NCI-H748 treated with DMSO at 0.1 percent for 48 hours (cell line): Measurements from ENCODE around the gene NTM.
A peak's percentile ranks its signal among the peaks of the same experiment; 100 is the strongest.

Experiments used
- DNase-seq: peaks from one replicate; lab custom pipeline; 2025; lab: John Stamatoyannopoulos, UW

The NTM gene

DNA sequence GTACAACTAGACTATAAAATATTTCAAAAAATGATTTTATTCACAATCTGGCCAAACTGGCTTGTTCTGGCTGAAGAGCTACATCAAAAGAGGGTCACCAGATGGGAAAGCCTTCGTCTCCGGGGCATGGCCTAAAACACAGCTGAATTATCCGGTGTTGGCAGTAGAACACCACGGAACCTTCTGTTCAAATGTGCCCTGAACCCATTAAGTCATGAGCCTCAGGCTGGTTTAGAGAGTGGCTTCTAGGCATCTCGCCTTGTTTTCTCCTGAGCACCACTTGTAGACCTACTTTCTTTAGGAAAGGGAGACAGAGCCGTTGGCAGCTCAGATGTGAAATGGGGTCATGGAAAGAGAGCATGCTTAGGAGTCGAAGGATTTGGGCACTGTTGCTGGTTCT is 890.2 kb downstream of the NTM start:
- DNase-seq, result no peak

DNA sequence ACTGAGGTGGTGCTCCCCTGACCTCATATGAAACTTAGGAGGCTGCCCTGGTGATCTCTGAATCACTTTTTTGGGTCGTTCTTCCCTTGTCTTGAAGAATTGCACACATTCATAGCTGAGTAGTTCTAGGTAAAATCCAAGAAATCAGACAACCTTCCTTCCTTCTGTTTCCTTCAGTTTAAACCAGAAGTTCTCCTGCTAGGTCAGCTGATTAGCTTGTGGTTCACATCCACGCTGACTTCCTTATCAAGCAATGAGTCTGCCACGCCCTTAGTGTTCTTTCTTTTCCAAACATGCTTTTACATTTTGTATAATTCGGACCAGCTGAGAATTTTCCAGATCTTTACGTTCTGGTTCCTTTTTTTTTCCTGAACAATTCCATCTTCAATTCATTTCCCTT is 892.8 kb downstream of the NTM start:
- DNase-seq, result no peak

DNA sequence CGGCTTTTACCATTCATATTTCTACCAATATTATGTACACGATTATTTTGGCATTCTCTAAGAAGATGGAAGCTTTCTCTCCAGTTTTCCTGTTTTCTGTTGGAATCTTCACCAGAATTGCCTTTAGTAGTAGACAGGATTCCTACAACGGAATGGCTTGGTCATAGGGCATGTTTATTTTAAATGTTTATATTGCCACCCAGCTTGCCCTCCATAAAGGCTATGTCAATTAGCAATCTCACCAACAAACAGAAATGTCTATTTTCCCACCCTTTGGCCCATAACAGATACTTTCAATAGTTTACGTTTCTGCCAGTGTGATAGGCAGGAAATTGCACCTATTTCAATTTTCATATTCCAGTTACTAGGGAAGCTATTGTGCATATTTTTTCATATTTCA is 893.5 kb downstream of the NTM start:
- DNase-seq, result no peak

DNA sequence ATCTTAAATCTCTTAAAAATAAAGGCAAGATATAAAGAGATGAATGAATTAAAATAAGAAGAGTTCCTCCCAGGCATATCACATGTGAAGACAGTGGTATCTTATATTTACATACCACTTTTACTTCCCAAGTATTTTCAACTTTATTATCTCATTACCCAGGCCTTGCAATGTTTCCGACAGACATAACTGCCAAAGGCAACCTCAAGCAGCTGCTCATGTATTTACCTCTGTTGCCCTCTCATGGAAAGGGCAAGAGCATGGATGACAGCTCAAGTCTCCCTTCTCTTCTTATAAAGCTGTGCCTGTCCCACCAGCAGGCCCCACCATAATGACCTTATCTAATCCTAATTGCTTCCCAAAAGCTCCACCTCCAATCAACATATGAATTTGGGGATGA is 894.2 kb downstream of the NTM start:
- no peak for DNase-seq

DNA sequence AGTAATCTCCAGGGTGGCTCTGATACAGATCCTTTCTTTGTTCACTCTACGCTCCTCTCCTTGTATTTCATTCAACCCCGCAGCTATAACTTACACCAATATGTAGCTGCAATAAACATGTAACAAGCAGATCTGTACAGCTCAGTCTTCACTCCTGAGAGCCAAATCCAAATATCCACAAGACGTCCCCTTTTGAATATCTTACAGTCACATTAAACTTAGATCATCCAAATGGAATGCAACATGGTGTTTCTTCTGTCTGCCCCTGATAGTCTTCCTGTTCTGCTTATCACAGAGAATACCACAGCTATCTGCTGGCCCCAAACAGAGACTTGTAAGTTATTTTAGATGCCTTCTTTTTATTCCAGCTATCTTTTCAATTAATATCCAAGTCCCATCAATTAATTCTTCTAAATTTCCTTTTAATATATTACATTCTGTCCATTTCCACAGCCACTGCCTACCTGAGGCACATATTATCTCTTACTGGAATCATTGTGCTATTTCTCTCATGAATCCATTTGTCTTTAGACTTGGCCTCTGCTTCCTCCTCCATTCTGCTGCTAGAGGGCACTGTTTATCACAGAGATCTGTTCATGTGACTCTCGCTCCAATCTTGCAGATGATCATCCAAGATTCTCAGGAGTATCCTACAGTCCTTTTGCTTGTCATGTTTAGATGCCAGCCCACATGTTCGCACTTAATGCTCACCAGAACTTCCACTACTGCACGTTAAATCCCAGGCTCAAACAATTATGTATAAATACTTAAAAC is 908.6 kb downstream of the NTM start:
- peak; percentile 35 for DNase-seq

DNA sequence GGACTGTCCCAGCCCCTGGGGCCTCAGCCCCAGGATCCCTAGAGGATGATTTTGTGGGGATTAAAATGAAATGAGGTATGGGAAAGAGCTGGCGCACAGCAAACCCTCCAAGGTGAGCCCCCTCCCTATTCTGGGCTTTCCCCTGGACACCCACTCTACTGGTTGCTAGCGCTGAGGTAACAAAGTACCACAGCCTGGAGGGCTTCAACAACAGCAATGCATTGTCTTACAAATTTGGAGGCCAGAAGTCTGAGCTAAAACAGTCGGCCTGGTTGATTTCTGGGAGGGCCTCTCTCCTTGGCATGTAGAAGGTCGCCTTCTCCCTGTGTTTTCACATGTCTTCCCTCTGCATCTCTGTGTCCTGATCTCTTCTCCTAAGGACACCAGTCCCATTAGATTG is 913.6 kb downstream of the NTM start:
- no peak for DNase-seq

DNA sequence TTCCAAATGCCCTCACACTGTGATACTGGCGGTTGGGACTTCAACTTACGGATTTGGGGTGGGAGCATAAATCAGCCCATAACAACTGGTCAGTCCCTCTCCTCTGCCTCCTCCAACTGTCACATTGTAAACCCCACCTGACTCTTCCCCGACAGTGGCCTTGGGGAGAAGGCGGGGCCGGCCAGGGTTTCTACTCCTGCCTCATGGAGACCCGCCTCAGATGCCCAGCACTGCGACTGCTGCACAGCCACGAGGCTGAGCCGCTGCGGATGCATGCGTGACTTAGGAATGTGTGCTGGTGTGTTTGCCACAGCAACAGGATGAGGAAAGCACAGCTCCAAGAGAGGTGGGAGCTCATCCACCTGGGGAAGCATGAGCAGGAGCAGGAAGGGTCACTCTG is 914.2 kb downstream of the NTM start:
- DNase-seq, result no peak

DNA sequence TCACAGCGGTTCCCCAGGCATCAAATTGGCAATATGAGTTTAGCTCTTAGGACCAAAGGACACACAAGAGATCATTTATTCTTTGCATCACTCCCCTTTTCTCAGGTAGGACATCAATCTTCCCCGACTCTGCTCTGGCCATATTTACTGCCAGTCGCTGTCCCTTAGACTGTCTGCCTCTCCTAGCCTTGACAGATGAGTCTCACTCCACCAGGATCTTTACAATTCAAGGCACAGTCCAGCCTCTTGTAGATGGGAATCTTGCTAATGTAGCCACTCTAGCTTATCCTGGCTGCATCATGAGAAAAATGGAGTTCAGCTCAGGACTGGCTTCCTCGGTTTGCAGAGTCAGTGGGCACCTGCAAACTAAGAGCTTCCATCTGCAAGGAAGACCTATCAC is 915.2 kb downstream of the NTM start:
- no peak for DNase-seq

DNA sequence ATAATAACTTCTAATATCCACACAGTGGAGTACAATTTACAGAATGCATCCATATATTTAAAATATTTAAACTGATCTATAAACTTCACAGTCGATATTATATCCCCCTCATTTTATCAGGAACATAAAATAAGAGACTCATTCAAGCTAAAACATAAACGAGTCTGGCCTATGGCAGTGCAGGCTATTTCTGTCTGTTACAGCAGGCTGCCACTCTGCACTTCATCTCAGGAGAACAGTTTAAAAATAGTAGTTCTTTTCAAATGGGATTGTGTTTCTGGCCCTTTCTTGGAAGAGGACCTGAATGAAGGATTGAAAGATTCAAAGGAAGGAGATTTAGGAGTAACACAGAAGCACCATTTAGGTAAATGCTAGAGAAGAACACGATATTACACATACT is 915.7 kb downstream of the NTM start:
- DNase-seq, result no peak

DNA sequence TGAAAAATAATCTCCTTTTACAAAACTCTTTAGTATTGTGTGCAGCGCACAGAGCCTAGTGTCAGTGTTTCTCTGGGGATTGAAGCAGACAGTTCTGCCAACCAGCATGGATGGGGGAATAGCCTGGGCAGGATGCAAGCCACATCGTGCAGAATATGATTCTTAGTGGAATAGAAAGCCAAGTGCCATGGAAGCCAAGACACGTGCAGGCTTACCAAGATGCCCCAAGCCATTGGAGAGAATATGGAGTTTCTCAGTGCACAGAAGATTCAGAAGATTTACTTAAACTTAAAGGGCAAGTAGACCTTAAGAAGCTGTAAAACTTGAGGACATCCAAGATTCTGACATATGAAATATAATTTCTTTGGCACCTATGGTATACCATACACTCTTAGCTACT is 917.6 kb downstream of the NTM start:
- DNase-seq, result no peak

DNA sequence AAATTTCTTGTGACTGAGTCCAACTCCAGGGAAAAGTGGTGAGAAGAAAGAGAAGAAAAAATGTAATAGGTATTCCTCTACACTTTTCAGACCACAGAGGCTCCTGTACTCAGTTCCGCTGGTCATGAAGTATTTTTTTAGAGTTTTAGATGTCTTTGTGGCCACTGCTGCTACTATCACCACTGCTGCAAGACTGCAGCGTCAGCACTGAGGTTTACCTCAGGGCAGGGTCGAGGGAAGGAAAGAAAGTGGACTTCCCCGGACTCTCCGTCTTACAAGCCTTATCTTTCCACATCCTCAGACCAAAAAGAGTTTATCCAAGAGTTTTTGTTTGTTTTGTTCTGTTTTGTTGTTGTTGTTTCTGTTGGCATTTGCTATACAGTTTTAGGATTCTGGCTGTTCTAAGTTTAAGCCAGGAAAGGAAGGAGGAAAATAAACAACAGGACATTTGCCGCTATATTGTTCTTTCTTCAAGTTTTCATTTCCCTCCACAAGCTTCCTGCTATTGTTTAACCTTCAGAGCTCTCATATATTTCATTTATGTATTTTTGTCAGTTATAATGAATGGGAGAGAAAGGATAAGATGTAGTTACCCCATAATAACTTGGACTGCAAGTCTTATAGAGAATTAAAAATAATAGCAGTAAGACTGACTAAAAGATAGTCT is 919.3 kb downstream of the NTM start:
- DNase-seq, result no peak

DNA sequence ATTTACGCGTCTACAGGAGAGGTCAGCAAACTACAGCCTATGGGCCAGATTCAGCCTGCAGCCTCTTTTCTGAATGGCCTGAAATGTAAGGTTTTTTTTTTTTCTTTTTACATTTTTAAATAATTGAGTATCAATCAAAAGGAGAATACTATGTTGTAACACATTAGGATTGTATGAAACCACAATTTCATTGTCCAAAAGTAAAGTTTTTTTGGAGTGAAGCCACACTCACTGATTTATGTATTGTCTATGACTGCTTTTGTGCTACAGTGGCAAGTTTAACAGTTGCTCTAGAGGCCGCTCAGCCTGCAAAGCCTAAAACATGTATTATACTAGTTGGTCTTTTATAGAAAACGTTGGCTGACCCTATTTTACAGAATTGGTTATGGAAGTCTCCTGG is 923.2 kb downstream of the NTM start:
- no peak for DNase-seq

DNA sequence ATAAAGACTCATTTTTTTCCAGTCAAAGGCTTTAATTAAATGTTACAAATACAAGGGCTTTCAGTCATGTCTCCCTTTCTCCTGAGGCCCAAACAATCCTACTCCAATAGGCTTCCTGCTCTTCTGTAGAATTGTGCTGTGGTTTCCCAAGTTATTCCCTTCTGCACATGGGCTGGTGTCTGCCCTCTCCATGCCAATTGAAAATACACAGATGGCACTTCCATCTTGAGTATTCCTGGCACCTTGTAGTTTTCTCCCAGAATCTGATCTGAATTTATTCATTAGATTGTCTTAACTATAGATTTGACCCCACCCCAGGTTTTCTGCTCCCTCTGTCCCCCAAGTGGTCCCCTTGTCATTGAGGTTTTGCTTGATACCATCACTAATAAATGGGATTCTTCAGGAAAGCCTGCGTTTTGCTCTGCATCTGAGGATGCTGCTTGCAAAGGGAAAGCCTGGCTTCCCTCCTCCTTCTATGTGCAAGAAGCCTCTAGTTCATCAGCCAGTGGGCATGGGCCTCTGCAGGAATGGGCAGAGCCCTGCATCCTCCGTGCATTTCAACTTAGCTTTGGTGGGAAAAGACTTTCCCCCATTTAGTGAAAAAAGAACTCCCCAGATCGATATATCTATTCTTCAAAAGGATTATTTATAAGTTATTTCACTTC is 926.7 kb downstream of the NTM start:
- no peak for DNase-seq

DNA sequence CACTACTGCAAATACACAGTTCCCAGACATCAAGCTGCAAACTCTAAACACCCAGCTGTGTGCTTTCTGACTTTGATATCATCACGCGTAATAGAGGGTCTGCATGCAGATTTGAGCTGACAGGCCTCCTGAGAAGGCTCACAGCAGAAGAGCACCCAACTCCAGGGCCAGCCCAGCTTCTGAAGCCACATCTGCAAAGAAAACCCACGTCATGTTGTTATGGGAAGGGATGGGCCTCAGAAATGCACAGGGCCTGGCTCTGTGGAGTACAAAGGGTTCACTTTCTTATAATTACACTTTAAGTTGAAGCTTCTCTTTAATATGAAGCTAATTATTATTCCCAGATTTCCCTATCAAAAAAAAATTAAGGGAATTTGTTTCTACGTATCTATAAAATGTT is 927.9 kb downstream of the NTM start:
- DNase-seq, result no peak

DNA sequence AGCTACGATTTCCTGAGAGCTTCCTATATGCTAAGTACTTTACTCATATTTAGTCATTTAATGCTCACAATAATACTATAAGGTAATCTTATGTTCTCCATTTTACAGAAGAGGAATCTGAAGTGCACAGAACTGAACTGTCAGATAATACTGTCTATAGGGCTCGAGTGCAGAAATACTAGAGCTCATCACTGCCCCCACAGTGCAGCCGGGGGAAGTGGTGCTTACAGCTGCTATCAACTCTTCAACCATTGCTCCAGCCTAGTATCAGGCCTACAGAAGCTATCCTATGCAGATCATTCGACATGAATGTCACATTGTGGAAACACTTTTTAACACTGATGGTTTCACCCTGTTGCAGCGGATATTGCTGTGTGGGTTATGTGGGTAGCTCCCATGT is 929.9 kb downstream of the NTM start:
- DNase-seq, result no peak

DNA sequence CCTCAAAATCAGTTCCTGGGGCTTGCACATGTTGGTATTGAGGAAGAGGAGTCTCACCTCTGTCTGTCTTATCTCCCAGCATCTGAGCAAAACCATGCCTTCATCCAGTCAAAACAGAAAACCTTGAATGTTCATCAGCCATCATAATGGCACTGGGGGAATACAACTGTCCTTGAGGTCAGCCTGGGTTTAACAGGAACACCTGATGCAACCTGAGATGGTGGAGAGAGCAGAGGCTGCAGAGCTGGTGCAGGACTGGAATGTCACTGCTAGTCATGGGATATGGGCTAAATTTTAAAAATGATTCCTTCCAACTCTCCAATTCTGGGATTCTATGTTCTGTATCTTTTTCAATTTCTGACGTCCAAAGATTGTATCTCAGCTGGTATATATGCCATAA is 931.0 kb downstream of the NTM start:
- DNase-seq, result no peak

DNA sequence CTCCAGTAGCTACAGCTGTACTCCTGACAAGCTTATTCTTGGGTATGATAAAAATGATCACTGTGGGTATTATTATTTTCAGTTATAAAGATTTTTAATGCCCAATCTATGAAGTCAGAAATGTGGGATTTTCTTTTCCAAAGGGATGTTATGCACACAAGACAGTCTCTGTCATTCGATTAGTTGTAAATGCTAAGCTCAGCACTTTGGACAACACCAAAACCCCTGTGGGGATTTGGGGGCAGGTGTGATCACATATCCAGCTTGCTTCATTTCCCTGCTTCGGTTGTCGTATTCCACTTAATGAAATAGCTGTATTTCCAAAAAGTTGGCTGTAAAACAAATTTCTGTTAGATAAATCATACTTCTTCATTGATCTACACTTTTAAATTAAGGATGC is 931.5 kb downstream of the NTM start:
- DNase-seq, result no peak

DNA sequence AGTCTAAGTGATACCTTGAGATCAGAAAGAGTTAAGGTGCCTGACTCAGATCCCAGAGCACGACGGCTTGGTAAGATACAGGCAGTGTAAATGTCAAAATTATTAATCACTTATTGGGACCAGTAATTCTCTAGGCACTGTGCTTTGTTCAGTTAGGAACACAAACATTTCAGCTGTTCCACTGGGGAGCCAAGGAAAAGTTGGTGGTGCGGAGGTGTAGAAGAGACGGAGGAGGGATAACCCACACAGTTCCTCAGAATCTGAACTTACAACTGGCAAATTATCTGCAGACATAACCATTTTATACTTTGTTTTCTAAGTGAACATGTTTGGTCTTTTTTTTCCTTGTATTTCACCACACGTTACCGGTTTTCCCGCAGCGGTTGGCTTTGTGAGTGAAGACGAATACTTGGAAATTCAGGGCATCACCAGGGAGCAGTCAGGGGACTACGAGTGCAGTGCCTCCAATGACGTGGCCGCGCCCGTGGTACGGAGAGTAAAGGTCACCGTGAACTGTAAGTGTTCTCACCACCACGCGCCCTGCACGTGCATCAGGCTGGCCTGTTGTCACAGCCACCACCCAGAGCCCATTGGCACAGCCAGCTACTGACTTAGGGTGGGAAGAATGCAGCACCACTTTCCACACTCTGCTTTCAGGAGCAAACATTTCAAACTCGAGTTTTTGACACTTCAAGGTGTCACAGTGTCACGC is 937.0 kb downstream of the NTM start:
- no peak for DNase-seq

DNA sequence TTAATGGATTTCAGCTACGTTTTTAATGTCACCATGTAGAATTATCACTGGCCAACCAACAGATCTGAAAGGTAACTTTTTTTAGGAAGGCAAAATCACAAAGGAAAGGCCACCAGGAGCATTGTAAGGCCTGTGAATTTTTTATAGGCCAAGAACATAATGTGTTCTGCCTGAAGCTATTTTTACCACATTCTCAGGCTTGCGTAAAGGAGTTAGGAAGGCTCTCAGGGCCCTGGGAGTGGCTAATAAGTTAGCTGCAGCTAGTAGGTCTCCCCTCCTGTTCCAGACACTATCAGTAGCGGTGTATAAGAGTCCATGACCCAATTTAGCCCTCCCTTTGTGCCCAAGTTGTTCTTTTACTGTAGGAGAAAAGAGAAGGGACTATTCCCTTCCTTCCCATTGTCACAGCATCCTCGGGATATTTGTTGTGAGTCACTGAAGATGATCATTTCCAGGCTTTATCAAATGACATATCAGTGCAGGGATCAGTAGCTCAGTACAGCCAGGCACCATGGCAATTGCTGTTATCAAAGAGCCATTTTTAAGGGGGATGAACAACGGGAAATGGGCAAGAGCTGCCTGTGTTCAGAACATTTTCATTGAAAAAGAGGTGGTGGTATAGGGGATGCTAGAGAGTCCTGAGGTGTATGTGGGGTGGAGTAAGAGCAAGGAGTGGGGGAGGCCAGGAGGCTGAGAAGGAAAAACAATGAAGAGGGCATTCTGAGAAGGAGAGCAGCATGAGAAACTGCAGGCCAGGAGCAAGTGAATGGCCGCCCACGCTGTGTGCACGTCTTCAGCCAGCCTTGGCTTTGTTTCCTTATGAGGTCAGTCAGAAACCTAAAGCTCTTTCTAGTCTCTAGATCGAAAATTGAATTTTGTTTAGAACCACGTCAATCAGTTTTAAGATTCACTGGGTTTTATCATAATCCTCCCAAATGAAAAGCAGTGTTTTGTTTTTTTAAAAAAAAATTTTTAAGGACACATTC is 940.3 kb downstream of the NTM start:
- no peak for DNase-seq

DNA sequence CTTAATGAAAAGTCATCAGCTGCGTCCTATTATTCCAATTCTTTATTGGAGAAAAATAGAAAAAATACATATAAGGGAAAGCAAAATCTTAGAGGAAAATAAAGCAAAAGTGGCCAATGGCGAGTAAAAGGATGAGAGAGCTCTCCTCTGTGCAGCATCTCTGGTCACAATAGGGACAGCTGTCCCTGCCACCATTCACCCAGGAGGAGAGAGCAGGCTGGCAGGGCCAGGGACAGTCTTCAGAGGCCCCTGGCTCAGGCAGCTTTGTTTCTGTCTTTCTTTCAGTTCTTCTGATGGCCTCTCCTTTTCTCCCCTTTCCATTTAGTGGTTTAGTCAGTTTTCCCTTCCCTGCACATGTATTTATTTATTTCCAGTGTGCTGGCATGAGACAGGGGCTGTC is 941.3 kb downstream of the NTM start:
- no peak for DNase-seq

DNA sequence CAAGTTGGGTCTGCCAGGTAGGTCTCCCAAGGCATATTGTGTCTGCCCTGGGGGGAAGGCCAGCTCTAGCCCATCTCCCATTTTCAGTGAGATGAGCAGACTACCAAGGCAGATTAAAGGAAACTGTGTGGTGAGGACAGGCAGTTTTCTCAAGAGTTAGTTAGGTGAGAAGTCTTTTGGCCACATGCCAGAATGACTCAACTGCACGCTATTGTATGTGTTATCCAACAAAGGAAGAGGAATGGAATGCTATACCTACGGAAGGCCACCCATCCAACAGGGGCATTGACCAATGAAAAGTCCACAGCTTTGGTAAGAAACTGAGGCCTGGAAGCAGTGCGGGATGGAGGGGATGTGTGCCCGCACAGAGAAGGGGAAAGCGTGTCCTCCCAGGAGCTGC is 941.7 kb downstream of the NTM start:
- DNase-seq, result no peak

DNA sequence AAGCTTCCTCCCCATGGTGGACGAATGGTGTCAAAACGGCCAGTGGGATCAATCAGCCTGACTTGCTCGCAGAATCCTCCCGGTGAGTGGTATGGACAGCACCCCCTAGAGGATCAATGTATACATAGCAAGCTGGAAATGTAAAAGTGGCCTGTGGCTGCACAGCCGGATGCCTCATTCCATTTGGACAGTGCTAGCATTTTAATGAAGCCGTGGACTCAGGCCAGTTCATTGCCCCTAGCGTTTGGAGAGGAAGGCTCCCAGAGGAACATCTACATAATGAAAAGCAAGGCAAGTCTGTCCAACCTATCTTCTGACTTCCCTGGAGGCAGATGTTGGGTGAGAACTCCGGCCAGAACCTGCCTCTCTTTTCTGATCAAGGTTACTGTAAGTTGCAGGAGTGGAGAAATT is 942.3 kb downstream of the NTM start:
- DNase-seq, result peak; percentile 50
